Lung microvascular endothelial cell (primary cell): Measurements from ENCODE around the gene ID2. TPM values are rescaled to one million over a fixed set of nuclear protein-coding genes. Genes with fewer than 3 reads are reported as not detected.
"Not testable (repeated sequence)": the region's sequence is repeated elsewhere in the genome, so short reads cannot be mapped to it uniquely, and the experiment has no call there.

Source experiments
- DNase-seq, 2 donors: peaks; one replicate each; pipeline versions ENCODE4 v3.0.0 to v3.0.0-alpha.2; 2010; ENCODE audit warnings: low read depth in 2 of 2
- total RNA-seq: library from RNA; depleted of rRNA; stranded (reverse); fragments of >200 nt; gene quantifications from 2 replicates; pipeline ENCODE4 v1.2.1, GENCODE V29; 2014

ID2 gene
- total RNA-seq, 1 donor from 2014 or later: 141 TPM

- peak; percentile 17 to 33 for DNase-seq
Measured at GRCh38 chr2:8684878-8685696, 3.2 kb downstream of the ID2 start.

- peak; percentile 35 to 64 for DNase-seq
Measured at GRCh38 chr2:8685697-8686358, 4.0 kb downstream of the ID2 start.

GRCh38 chr2:8691859-8692437 lies 10.1 kb downstream of the ID2 start:
- DNase-seq: no peak

DNA sequence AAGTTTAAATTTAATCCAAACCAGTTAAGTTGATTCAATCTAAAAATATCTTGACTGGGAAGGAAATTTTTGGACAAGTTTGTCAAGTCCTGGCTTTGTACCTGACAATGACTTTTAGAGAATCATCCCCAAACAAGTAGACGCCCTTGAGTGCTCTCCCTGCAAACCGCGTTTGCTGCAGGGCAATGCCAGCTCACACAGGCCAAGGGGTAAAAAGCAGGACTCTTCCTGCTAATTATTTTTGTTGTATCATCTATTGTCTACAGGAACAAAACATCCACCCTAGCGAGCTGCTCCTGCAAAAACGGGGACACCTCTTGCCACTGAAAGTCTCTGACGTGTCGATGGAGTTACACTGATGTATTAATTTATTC lies 10.9 kb downstream of the ID2 start:
- no peak for DNase-seq

DNA sequence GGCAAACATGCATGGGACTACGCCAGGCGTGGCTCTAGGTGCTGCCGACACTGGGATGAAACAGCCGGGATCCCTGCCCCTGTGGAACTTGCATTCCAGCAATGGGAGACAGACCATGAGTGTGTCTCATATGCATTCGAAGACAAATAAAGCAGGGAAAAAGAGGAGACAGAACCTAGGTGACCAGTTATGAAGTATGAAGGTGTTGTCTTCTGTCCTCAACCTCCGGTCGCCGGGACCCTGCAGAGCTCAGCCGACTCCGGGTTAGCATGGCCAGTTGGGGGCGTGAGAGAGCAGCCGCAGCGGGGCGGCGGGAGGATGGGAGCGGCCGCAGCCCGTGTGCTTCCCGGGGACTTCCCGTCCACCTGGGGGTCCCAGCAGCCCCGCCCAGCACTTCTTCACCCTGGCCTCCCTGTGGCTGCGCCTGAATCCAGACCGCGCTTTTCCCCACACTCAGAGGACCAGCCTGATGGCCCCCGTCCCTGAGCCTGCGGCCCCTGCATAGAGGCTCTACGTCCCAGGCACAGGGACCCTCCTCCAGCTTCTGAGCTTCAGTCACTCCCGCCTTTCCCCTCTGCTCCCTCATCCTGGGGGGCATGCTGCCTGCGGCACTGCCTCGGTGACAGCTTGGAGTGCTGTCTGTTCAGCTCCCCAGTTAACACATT lies 11.4 kb downstream of the ID2 start:
- peak; percentile 7 to 41 for DNase-seq

DNA sequence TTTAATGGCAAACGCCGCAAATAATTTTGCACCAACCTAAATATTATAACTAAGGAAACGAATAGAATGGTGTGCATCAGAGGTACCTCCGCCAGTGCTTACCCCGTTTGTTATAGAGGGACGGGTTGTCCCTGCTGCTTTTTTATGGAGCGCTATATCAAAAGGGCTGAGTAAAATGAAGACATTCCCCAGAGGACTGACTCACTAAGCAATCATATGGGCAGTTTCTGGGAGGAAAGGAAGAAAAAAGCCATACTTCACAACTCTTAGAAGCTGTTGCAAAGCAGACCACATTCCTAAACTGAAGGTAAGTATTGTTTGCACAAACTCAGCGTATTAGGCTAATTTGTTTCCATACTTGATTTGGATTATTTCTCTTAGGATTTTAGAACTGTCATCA lies 12.9 kb downstream of the ID2 start:
- no peak for DNase-seq

DNA sequence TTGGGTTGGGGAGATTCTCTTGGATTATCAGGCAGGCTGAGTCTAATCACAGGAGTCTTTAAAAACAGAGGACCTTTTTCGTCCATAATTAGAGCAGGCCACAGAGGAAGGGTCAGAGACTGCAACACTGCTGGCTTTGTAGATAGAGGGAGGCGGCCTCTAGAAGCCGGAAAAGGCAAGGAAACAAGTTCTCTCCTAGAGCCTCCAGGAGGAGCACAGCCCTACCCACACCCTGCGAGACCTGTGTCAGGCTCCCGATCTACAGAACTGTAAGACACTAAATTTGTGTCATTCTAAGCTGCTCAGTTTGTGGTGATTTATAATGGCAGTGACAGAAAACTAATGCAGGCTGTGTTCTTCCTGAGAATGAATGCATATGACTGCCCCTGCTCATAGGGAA lies 15.3 kb downstream of the ID2 start:
- no peak for DNase-seq

DNA sequence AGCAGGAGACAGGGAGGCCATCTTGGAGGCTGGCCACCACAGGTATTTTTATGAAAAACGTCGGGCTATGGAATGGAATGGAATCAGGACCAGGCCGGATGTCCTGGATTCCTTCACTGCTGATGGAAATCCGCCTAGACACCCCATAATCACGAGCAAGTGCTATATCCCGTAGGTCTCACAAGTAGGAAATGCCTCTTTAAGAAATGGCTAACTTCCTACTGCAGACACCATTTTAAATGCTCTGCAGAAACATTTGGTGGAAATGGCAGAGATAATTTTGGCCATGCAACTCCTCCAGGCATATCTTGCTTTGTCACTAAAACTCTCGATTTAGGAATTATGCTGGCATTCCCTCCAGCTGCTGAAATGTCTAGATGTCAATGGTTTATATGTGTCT lies 18.0 kb downstream of the ID2 start:
- DNase-seq: no peak

DNA sequence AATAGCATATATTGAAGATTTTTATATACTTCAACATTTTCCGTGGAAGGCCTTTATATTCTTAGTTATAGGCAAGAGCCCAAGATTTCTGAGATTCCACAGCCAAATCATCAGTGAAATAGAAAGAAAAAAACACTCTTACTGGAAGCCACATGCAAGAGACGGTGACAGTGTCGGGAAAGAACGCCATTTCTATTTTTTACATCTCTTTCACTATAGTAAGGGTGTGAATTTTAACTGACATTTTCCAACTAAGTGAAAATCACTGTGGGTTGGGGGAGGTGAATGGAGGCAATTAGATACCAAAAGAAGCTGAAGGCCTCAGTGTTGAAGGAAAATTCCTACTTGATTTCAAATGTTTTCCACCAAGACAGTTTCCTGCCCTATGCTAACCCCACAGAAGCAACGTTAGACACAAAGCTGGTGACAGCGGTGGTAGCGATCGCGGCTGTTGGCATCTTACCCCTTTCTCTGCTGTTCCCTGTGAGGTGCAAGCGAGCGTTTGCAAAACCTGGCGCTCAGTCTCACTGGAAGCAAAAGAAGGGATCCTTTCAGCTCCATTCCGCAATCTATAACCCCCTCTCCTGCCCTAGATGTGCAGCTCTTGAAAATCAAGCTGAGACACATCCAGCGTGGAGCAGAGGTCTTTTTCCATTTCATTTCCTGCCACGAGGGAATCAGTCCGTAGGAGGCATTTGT lies 20.0 kb downstream of the ID2 start:
- no peak for DNase-seq

DNA sequence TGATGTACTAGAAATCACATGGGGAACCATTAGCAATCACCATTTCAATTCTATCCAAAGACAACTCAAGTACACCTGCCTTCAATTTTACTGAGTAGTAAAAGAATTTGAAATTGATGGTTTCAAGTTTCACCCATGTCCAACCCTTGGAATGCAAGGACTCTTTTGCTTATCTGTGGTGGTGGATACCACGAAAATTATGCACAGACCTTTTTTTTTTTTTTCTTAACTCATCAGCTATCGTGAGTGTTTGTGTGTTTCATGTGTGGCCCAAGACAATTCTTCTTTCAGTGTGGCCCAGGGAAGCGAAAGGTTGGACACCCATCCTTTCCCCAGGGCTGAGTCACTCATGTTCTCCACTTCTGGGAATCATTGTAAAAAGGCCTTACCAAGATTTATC lies 23.1 kb downstream of the ID2 start:
- DNase-seq: no peak

GRCh38 chr2:8709611-8710010 lies 27.8 kb downstream of the ID2 start:
- DNase-seq: no peak

DNA sequence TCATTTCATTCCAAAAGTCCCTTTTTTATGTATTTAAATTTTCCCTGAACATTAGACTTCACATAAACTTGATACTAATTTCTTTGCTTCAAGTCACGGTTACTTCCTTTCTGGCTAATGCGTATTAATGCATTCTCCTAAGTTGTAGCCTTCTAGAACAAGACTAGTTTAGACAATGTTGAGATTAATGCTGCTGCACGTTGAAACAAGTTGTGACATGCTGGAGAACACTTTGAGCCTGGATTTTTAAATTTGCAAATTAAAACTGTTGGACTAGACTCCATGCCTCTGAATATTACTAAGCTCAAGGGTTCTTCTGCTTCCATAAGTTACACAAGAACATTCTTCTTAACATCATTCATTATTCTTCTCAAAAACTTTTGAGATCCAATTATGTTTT lies 29.1 kb downstream of the ID2 start:
- no peak for DNase-seq

DNA sequence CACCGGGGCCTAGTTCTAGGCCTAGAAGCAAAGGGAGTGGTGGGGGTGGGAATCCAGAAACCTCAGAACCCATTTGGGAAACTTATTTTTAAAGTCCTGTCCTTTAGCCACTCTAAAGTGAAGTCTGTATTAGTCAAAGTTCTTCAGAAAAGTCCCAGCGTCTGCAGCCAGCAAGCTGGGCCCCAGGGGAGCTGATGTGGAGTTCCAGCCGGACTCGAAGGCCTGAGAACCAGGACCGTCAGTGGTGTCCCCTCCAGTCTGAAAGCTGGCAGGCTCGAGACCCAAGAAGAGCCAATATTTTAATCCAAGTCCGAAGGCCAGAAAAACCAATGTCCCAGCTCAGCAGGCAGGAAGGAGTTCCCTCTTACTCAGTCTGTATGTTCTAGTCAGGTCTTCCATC lies 32.4 kb downstream of the ID2 start:
- no peak for DNase-seq

DNA sequence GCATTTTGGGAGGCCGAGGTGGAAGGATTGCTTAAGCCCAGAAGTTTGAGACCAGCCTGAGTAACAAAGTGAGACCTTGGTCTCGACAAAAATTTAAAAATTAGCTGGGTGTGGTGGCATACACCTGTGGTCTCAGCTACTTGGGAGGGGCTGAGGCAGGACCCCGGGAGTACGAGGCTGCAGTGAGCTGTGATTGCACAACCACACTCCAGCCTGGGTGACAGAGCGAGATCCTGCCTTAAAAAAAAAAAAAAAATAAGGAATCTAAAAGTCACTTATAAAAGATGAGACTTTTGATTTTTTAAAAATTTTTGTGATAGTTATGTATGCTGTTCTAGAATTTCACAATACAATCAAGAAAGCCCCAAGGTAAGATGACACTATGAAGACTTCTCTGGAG lies 33.1 kb downstream of the ID2 start:
- DNase-seq: no peak

- DNase-seq: no peak
Measured at GRCh38 chr2:8719528-8719927, 37.7 kb downstream of the ID2 start.

GRCh38 chr2:8720741-8721140 lies 38.9 kb downstream of the ID2 start:
- no peak for DNase-seq

DNA sequence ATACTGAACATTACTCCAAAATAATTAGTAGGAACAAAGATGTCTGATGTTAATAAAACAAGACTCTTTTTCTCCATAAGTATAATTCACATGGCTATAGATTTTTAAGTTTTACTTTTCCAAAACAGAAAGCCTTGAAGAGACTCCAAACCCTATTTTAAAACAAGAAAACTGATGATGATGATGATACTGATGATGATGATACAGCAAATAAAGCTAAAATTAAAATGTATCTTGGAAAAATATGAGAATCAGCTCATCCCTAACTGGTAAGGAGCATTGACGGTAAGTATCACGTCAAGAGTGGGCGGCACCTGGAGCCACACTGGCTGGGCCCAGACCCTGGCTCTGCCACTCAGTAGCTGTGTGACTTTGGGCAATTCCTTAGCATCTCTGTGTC lies 39.6 kb downstream of the ID2 start:
- no peak for DNase-seq

- no peak for DNase-seq
Measured at GRCh38 chr2:8722986-8723385, 41.1 kb downstream of the ID2 start.

- no peak for DNase-seq
Measured at GRCh38 chr2:8725838-8726237, 44.0 kb downstream of the ID2 start.

GRCh38 chr2:8728305-8729015 lies 46.6 kb downstream of the ID2 start:
- DNase-seq: no peak

GRCh38 chr2:8729101-8729500 lies 47.2 kb downstream of the ID2 start:
- DNase-seq: not testable (repeated sequence)
